Activated naive CD8-positive, alpha-beta T cell (primary cell): ENCODE results near the gene KLHDC7A.

Experiments
- H3K27ac Mint-ChIP-seq: one replicate; pipeline ENCODE4 v1.8.0; 2021; ENCODE audit warnings: mixed read lengths
- H3K27me3 Mint-ChIP-seq: one replicate; pipeline ENCODE4 v1.8.0; 2021; ENCODE audit warnings: mixed read lengths
- H3K36me3 Mint-ChIP-seq: one replicate; pipeline ENCODE4 v1.8.0; 2021; ENCODE audit warnings: mixed read lengths
- H3K4me1 Mint-ChIP-seq: one replicate; pipeline ENCODE4 v1.8.0; 2021; ENCODE audit warnings: low read depth, mixed read lengths
- H3K4me3 Mint-ChIP-seq: one replicate; pipeline ENCODE4 v1.8.0; 2021; ENCODE audit warnings: mild to moderate bottlenecking, mixed read lengths
- H3K9me3 Mint-ChIP-seq: one replicate; pipeline ENCODE4 v1.8.0; 2021; ENCODE audit warnings: low read depth, mixed read lengths

Gene KLHDC7A

GRCh38 chr1:18463984-18464664, 16.6 kb upstream of the KLHDC7A start:
- Mint-ChIP-seq H3K4me1 (no peaks in the 10 kb centered on the region), H3K36me3 (no peaks in the 10 kb centered on the region), H3K9me3 (no peaks in the 10 kb centered on the region), H3K27me3 (peaks cover 18% of the 10 kb centered on the region), H3K4me3 (no peak overlapping the region), H3K27ac (no peak overlapping the region)

GRCh38 chr1:18464665-18465050, 16.1 kb upstream of the KLHDC7A start:
- no peaks in the 10 kb centered on the region for H3K36me3 Mint-ChIP-seq
- H3K27me3 Mint-ChIP-seq: peaks cover 14% of the 10 kb centered on the region
- H3K4me1 Mint-ChIP-seq: no peaks in the 10 kb centered on the region
- H3K27ac Mint-ChIP-seq: no peak overlapping the region
- H3K4me3 Mint-ChIP-seq: no peak overlapping the region
- H3K9me3 Mint-ChIP-seq: no peaks in the 10 kb centered on the region

GRCh38 chr1:18466676-18467075, 14.1 kb upstream of the KLHDC7A start:
- Mint-ChIP-seq H3K4me3 (no peak overlapping the region), H3K9me3 (no peaks in the 10 kb centered on the region), H3K4me1 (no peaks in the 10 kb centered on the region), H3K36me3 (no peaks in the 10 kb centered on the region), H3K27ac (no peak overlapping the region), H3K27me3 (peaks cover 2% of the 10 kb centered on the region)

- Mint-ChIP-seq H3K27me3 (peaks cover 2% of the 10 kb centered on the region), H3K27ac (no peak overlapping the region), H3K4me1 (no peaks in the 10 kb centered on the region), H3K9me3 (no peaks in the 10 kb centered on the region), H3K36me3 (no peaks in the 10 kb centered on the region), H3K4me3 (no peak overlapping the region)
Measured at GRCh38 chr1:18468570-18468969, 12.2 kb upstream of the KLHDC7A start.

GRCh38 chr1:18469514-18469913, 11.2 kb upstream of the KLHDC7A start:
- H3K27ac Mint-ChIP-seq: no peak overlapping the region
- no peaks in the 10 kb centered on the region for H3K4me1 Mint-ChIP-seq
- no peaks in the 10 kb centered on the region for H3K9me3 Mint-ChIP-seq
- no peaks in the 10 kb centered on the region for H3K36me3 Mint-ChIP-seq
- peaks cover 2% of the 10 kb centered on the region for H3K27me3 Mint-ChIP-seq
- no peak overlapping the region for H3K4me3 Mint-ChIP-seq

- H3K36me3 Mint-ChIP-seq: no peaks in the 10 kb centered on the region
- no peak overlapping the region for H3K27ac Mint-ChIP-seq
- H3K4me1 Mint-ChIP-seq: no peaks in the 10 kb centered on the region
- H3K4me3 Mint-ChIP-seq: no peak overlapping the region
- H3K27me3 Mint-ChIP-seq: peaks cover 2% of the 10 kb centered on the region
- no peaks in the 10 kb centered on the region for H3K9me3 Mint-ChIP-seq
Measured at GRCh38 chr1:18470671-18471355, 9.9 kb upstream of the KLHDC7A start.

- H3K27ac Mint-ChIP-seq: no peak overlapping the region
- H3K4me3 Mint-ChIP-seq: no peak overlapping the region
- H3K9me3 Mint-ChIP-seq: no peaks in the 10 kb centered on the region
- no peaks in the 10 kb centered on the region for H3K4me1 Mint-ChIP-seq
- no peaks in the 10 kb centered on the region for H3K36me3 Mint-ChIP-seq
- H3K27me3 Mint-ChIP-seq: peaks cover 4% of the 10 kb centered on the region
Measured at GRCh38 chr1:18473195-18473815, 7.4 kb upstream of the KLHDC7A start.

- Mint-ChIP-seq H3K4me1 (no peaks in the 10 kb centered on the region), H3K36me3 (no peaks in the 10 kb centered on the region), H3K27me3 (peaks cover 4% of the 10 kb centered on the region), H3K9me3 (no peaks in the 10 kb centered on the region), H3K4me3 (no peak overlapping the region), H3K27ac (no peak overlapping the region)
Measured at GRCh38 chr1:18474559-18475175, 6.1 kb upstream of the KLHDC7A start.

GRCh38 chr1:18475234-18475905, 5.4 kb upstream of the KLHDC7A start:
- Mint-ChIP-seq H3K27me3 (peaks cover 4% of the 10 kb centered on the region), H3K4me3 (no peak overlapping the region), H3K27ac (no peak overlapping the region), H3K36me3 (no peaks in the 10 kb centered on the region), H3K9me3 (no peaks in the 10 kb centered on the region), H3K4me1 (no peaks in the 10 kb centered on the region)

GRCh38 chr1:18479454-18479853, 1.3 kb upstream of the KLHDC7A start:
- H3K4me1 Mint-ChIP-seq: no peaks in the 10 kb centered on the region
- H3K9me3 Mint-ChIP-seq: no peaks in the 10 kb centered on the region
- H3K27ac Mint-ChIP-seq: no peak overlapping the region
- no peaks in the 10 kb centered on the region for H3K36me3 Mint-ChIP-seq
- H3K4me3 Mint-ChIP-seq: no peak overlapping the region
- peaks cover 8% of the 10 kb centered on the region for H3K27me3 Mint-ChIP-seq

- H3K36me3 Mint-ChIP-seq: no peaks in the 10 kb centered on the region
- no peaks in the 10 kb centered on the region for H3K4me1 Mint-ChIP-seq
- H3K27ac Mint-ChIP-seq: no peak overlapping the region
- no peak overlapping the region for H3K4me3 Mint-ChIP-seq
- H3K9me3 Mint-ChIP-seq: no peaks in the 10 kb centered on the region
- peaks cover 7% of the 10 kb centered on the region for H3K27me3 Mint-ChIP-seq
Measured at GRCh38 chr1:18481190-18481920, 625 bp downstream of the KLHDC7A start.

GRCh38 chr1:18481921-18482701, 1.4 kb downstream of the KLHDC7A start:
- Mint-ChIP-seq H3K27ac (no peak overlapping the region), H3K9me3 (no peaks in the 10 kb centered on the region), H3K4me1 (no peaks in the 10 kb centered on the region), H3K27me3 (peaks cover 7% of the 10 kb centered on the region), H3K4me3 (no peak overlapping the region), H3K36me3 (no peaks in the 10 kb centered on the region)

GRCh38 chr1:18482721-18483425, 2.1 kb downstream of the KLHDC7A start:
- Mint-ChIP-seq H3K27ac (no peak overlapping the region), H3K4me1 (no peaks in the 10 kb centered on the region), H3K9me3 (no peaks in the 10 kb centered on the region), H3K4me3 (no peak overlapping the region), H3K36me3 (no peaks in the 10 kb centered on the region), H3K27me3 (peaks cover 9% of the 10 kb centered on the region)
